ENCODE data around the gene CCDC33. TPM values are rescaled to one million over a fixed set of nuclear protein-coding genes. Genes with fewer than 3 reads are reported as not detected.

The CCDC33 gene
- total RNA-seq, 1 donor from 2014 or later, result not detected

GRCh38 chr15:74216949-74217348, 19.2 kb upstream of the CCDC33 start:
- Mint-ChIP-seq H3K27me3 (ENCODE audit: unreplicated experiment) (peaks cover 13% of the 10 kb centered on the region), H3K27ac (ENCODE audit: unreplicated experiment) (no peak overlapping the region), H3K36me3 (ENCODE audit: unreplicated experiment) (no peaks in the 10 kb centered on the region), H3K9me3 (ENCODE audit: unreplicated experiment) (no peaks in the 10 kb centered on the region), H3K4me1 (ENCODE audit: unreplicated experiment) (peaks cover 30% of the 10 kb centered on the region), H3K4me3 (ENCODE audit: unreplicated experiment) (no peak overlapping the region)
- no peak for DNase-seq (ENCODE audit: extremely low spot score, unreplicated experiment)
- TF ChIP-seq CTCF (IDR thresholded peaks at IDR 0.05), result no peak

GRCh38 chr15:74217907-74218885, 17.9 kb upstream of the CCDC33 start:
- H3K4me3 Mint-ChIP-seq (ENCODE audit: unreplicated experiment), result no peak overlapping the region
- no peak for TF ChIP-seq CTCF (IDR thresholded peaks at IDR 0.05)
- peaks cover 19% of the 10 kb centered on the region for H3K27me3 Mint-ChIP-seq (ENCODE audit: unreplicated experiment)
- H3K36me3 Mint-ChIP-seq (ENCODE audit: unreplicated experiment), result no peaks in the 10 kb centered on the region
- no peaks in the 10 kb centered on the region for H3K9me3 Mint-ChIP-seq (ENCODE audit: unreplicated experiment)
- no peak for DNase-seq (ENCODE audit: extremely low spot score, unreplicated experiment)
- peaks cover 33% of the 10 kb centered on the region for H3K4me1 Mint-ChIP-seq (ENCODE audit: unreplicated experiment)
- no peak overlapping the region for H3K27ac Mint-ChIP-seq (ENCODE audit: unreplicated experiment)

- Mint-ChIP-seq H3K9me3 (ENCODE audit: unreplicated experiment) (no peaks in the 10 kb centered on the region), H3K27me3 (ENCODE audit: unreplicated experiment) (peaks cover 19% of the 10 kb centered on the region), H3K4me1 (ENCODE audit: unreplicated experiment) (peaks cover 35% of the 10 kb centered on the region), H3K4me3 (ENCODE audit: unreplicated experiment) (no peak overlapping the region), H3K36me3 (ENCODE audit: unreplicated experiment) (no peaks in the 10 kb centered on the region), H3K27ac (ENCODE audit: unreplicated experiment) (no peak overlapping the region)
- TF ChIP-seq CTCF (IDR thresholded peaks at IDR 0.05), result no peak
- DNase-seq (ENCODE audit: extremely low spot score, unreplicated experiment), result no peak
These were observed 15.5 kb upstream of the CCDC33 start for GRCh38 chr15:74220475-74221248.

GRCh38 chr15:74221399-74222239, 14.5 kb upstream of the CCDC33 start:
- Mint-ChIP-seq H3K9me3 (ENCODE audit: unreplicated experiment) (no peaks in the 10 kb centered on the region), H3K27ac (ENCODE audit: unreplicated experiment) (no peak overlapping the region), H3K36me3 (ENCODE audit: unreplicated experiment) (no peaks in the 10 kb centered on the region), H3K4me3 (ENCODE audit: unreplicated experiment) (no peak overlapping the region), H3K4me1 (ENCODE audit: unreplicated experiment) (peaks cover 29% of the 10 kb centered on the region), H3K27me3 (ENCODE audit: unreplicated experiment) (peaks cover 19% of the 10 kb centered on the region)
- no peak for TF ChIP-seq CTCF (IDR thresholded peaks at IDR 0.05)
- no peak for DNase-seq (ENCODE audit: extremely low spot score, unreplicated experiment)

Data from osteocyte (in vitro differentiated cells).